Esophagus squamous epithelium (tissue), 4 donors: ENCODE data around the gene CDC20.

Experiments used
- POLR2A ChIP-seq, 4 donors: fragments of 450-650 bp; IDR thresholded peaks; one replicate each; pipeline ENCODE4 v1.6.1; 2017; ENCODE audit warnings: antibody characterized with exemption in 4 of 4, mild to moderate bottlenecking in 4 of 4, moderate library complexity in 3 of 4
- TF ChIP-seq, protein P1 (sequence below), 6 experiments: fragments of 450-650 bp in 4 of 6; fragments of 200-600 bp in 2 of 6; sonication (generic) in 2 of 6; IDR thresholded peaks; one replicate each; pipeline ENCODE4 v1.5.1; 2016 to 2019; ENCODE audit warnings: antibody characterized with exemption in 6 of 6, mild to moderate bottlenecking in 4 of 6, moderate library complexity in 4 of 6

- TF ChIP-seq, protein P1, sequence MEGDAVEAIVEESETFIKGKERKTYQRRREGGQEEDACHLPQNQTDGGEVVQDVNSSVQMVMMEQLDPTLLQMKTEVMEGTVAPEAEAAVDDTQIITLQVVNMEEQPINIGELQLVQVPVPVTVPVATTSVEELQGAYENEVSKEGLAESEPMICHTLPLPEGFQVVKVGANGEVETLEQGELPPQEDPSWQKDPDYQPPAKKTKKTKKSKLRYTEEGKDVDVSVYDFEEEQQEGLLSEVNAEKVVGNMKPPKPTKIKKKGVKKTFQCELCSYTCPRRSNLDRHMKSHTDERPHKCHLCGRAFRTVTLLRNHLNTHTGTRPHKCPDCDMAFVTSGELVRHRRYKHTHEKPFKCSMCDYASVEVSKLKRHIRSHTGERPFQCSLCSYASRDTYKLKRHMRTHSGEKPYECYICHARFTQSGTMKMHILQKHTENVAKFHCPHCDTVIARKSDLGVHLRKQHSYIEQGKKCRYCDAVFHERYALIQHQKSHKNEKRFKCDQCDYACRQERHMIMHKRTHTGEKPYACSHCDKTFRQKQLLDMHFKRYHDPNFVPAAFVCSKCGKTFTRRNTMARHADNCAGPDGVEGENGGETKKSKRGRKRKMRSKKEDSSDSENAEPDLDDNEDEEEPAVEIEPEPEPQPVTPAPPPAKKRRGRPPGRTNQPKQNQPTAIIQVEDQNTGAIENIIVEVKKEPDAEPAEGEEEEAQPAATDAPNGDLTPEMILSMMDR (IDR thresholded peaks at IDR 0.05): no peak
- no peak for TF ChIP-seq POLR2A (IDR thresholded peaks at IDR 0.05)
These were observed 1.8 kb downstream of the CDC20 start for GRCh38 chr1:43360616-43361015.
